Duodenal mucosa (tissue), 2 donors: ENCODE measurements around the gene DCTN1.

Experiments used
- H3K27ac ChIP-seq: one replicate; pipeline ENCODE4 v1.7.0; 2013; ENCODE audit warnings: low read depth, low read length
- H3K27me3 ChIP-seq, 2 donors: one replicate each; pipeline ENCODE4 v1.7.0; 2013; ENCODE audit warnings: low read length in 2 of 2, control low read depth in 1 of 2; ENCODE audit not compliant: insufficient read depth in 2 of 2, control insufficient read depth in 1 of 2
- H3K36me3 ChIP-seq, 2 donors: one replicate each; pipeline ENCODE4 v1.7.0; 2013; ENCODE audit warnings: low read length in 2 of 2, control low read depth in 1 of 2; ENCODE audit not compliant: insufficient read depth in 2 of 2, control insufficient read depth in 1 of 2
- H3K4me1 ChIP-seq, 2 donors: one replicate each; pipeline ENCODE4 v1.7.0; 2013; ENCODE audit warnings: low read length in 2 of 2, control low read depth in 1 of 2; ENCODE audit not compliant: insufficient read depth in 2 of 2, control insufficient read depth in 1 of 2
- H3K4me3 ChIP-seq, 2 donors: one replicate each; pipeline ENCODE4 v1.7.0; 2013; ENCODE audit warnings: low read length in 2 of 2, low read depth in 1 of 2
- H3K9ac ChIP-seq, 2 donors: one replicate each; pipeline ENCODE4 v1.7.0; 2013; ENCODE audit warnings: low read length in 2 of 2, low read depth in 1 of 2
- H3K9me3 ChIP-seq, 2 donors: one replicate each; pipeline ENCODE4 v1.7.0; 2013; ENCODE audit warnings: low read length in 2 of 2, control low read depth in 1 of 2; ENCODE audit not compliant: control insufficient read depth in 1 of 2

DCTN1 gene

GRCh38 chr2:74379851-74380789 is at the start of gene DCTN1:
DCTN1 (minus strand) TSS chr2:74380311; CDS start chr2:74380037, 274 bp downstream.
- H3K27ac ChIP-seq = no peak within 1 kb of the TSS

DNA sequence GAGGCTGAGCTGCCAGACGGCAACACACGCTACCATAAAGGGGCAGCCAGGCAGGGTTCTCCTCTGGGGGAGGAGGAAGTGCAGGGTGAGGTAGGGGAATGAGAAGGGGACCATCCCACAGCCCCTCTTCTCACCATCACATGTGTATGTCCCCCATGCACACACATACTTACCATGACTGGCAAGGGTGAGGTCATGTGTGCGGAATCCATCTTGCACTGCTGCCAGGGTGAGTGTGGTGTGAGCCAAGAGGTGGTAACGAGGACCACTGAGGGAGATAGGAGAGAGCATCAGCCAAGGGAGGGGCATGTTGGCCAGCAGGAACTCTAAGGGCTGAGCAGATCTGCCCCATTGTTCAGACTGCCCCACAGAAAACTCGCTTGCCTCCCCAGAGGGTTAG is 48.6 kb upstream of the DCTN1 start:
- peaks cover 36 to 69% of the 10 kb centered on the region in 2 donors for H3K36me3 ChIP-seq
- H3K9me3 ChIP-seq = no peaks in the 10 kb centered on the region
- peaks cover 28 to 44% of the 10 kb centered on the region in 2 donors for H3K4me1 ChIP-seq
- H3K9ac ChIP-seq = no peak overlapping the region
- H3K27me3 ChIP-seq = no peaks in the 10 kb centered on the region
- H3K4me3 ChIP-seq = no peak overlapping the region
- H3K27ac ChIP-seq = no peak overlapping the region

More at GRCh38 chr2:74379851-74380789, at the start of gene DCTN1:
- Histone ChIP-seq H3K36me3 (peaks cover 16 to 30% of the 10 kb centered on the region in 2 donors), H3K9me3 (no peaks in the 10 kb centered on the region), H3K27me3 (no peaks in the 10 kb centered on the region), H3K4me1 (peaks cover 14 to 18% of the 10 kb centered on the region in 2 donors), H3K4me3 (peak within 1 kb of the TSS; percentile 44 to 48), H3K9ac (peak within 1 kb of the TSS; percentile 6 to 45)

- Histone ChIP-seq H3K27me3 (no peaks in the 10 kb centered on the region), H3K27ac (no peak overlapping the region), H3K4me3 (no peak overlapping the region)
Observed at GRCh38 chr2:74427551-74427950, 47.4 kb upstream of the DCTN1 start.

GRCh38 chr2:74426181-74426758 is 46.2 kb upstream of the DCTN1 start:
- H3K9me3 ChIP-seq = no peaks in the 10 kb centered on the region
- no peak overlapping the region for H3K9ac ChIP-seq
- H3K4me1 ChIP-seq = peaks cover 33 to 38% of the 10 kb centered on the region in 2 donors
- H3K27ac ChIP-seq = no peak overlapping the region
- H3K4me3 ChIP-seq = no peak overlapping the region
- H3K36me3 ChIP-seq = peaks cover 29 to 58% of the 10 kb centered on the region in 2 donors
- H3K27me3 ChIP-seq = no peaks in the 10 kb centered on the region

More at GRCh38 chr2:74427551-74427950, 47.4 kb upstream of the DCTN1 start:
- H3K9me3 ChIP-seq = no peaks in the 10 kb centered on the region
- H3K36me3 ChIP-seq = peaks cover 36 to 68% of the 10 kb centered on the region in 2 donors
- no peak overlapping the region for H3K9ac ChIP-seq
- peaks cover 28 to 44% of the 10 kb centered on the region in 2 donors for H3K4me1 ChIP-seq

DNA sequence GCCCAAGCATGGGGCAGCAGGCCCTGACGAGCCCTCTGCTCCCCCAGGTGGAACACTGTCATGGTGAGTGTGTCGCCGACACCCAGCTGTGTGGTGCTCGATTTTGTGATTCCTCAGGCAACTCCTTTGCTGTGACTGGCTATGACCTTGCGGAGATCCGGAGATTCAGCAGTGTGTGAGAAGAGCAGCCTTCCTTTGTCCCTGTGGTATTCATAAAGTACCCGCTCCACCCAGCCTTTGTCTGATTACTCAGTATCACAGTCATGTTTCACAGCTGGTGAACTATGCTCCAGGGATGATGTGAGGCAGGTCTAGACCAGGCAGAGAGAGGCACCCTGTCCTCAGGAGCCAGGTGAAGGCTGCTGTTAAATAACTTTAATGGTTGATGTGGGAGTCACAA is 45.4 kb upstream of the DCTN1 start:
- H3K9me3 ChIP-seq = no peaks in the 10 kb centered on the region
- H3K27ac ChIP-seq = no peak overlapping the region
- H3K4me1 ChIP-seq = peaks cover 33 to 35% of the 10 kb centered on the region in 2 donors
- H3K4me3 ChIP-seq = no peak overlapping the region
- no peaks in the 10 kb centered on the region for H3K27me3 ChIP-seq
- peaks cover 24 to 54% of the 10 kb centered on the region in 2 donors for H3K36me3 ChIP-seq
- H3K9ac ChIP-seq = no peak overlapping the region

- H3K27ac ChIP-seq = no peak overlapping the region
Observed at GRCh38 chr2:74424995-74425406, 44.9 kb upstream of the DCTN1 start.

GRCh38 chr2:74424139-74424992 is 44.3 kb upstream of the DCTN1 start:
- H3K36me3 ChIP-seq = peaks cover 24 to 49% of the 10 kb centered on the region in 2 donors
- no peaks in the 10 kb centered on the region for H3K9me3 ChIP-seq
- no peak overlapping the region for H3K4me3 ChIP-seq
- H3K27me3 ChIP-seq = no peaks in the 10 kb centered on the region
- H3K9ac ChIP-seq = no peak overlapping the region
- peaks cover 24 to 25% of the 10 kb centered on the region in 2 donors for H3K4me1 ChIP-seq
- no peak overlapping the region for H3K27ac ChIP-seq

More at GRCh38 chr2:74424995-74425406, 44.9 kb upstream of the DCTN1 start:
- H3K27me3 ChIP-seq = no peaks in the 10 kb centered on the region
- H3K4me3 ChIP-seq = no peak overlapping the region
- no peak overlapping the region for H3K9ac ChIP-seq
- peaks cover 30 to 31% of the 10 kb centered on the region in 2 donors for H3K4me1 ChIP-seq
- H3K9me3 ChIP-seq = no peaks in the 10 kb centered on the region
- peaks cover 24 to 50% of the 10 kb centered on the region in 2 donors for H3K36me3 ChIP-seq

GRCh38 chr2:74423231-74424095 is 43.4 kb upstream of the DCTN1 start:
- H3K9ac ChIP-seq = no peak overlapping the region
- no peak overlapping the region for H3K27ac ChIP-seq
- H3K27me3 ChIP-seq = no peaks in the 10 kb centered on the region
- H3K9me3 ChIP-seq = no peaks in the 10 kb centered on the region
- H3K36me3 ChIP-seq = peaks cover 18 to 41% of the 10 kb centered on the region in 2 donors
- peaks cover 16% of the 10 kb centered on the region in 2 donors for H3K4me1 ChIP-seq
- no peak overlapping the region for H3K4me3 ChIP-seq

- Histone ChIP-seq H3K4me3 (peak within 1 kb of the TSS; percentile 81 to 86), H3K9ac (peak within 1 kb of the TSS; percentile 49 to 73), H3K27ac (peak within 1 kb of the TSS; percentile 23)
Observed at GRCh38 chr2:74421221-74421870, 41.2 kb upstream of the DCTN1 start, which contains the start of the genes C2orf81 and WDR54. C2orf81 (minus strand) TSS chr2:74421619; CDS start chr2:74421560, 59 bp downstream. WDR54 (plus strand) TSS chr2:74421730; CDS start chr2:74422154, 424 bp downstream.

More at GRCh38 chr2:74421221-74421870, 41.2 kb upstream of the DCTN1 start, which contains the start of the genes C2orf81 and WDR54:
- Histone ChIP-seq H3K27me3 (no peaks in the 10 kb centered on the region), H3K9me3 (no peaks in the 10 kb centered on the region), H3K36me3 (peaks cover 10 to 20% of the 10 kb centered on the region in 2 donors), H3K4me1 (peaks cover 16% of the 10 kb centered on the region in 2 donors)
